Ovary (tissue), 3 donors: ENCODE measurements around the gene ADAMTS7.

Source experiments
- EP300 ChIP-seq: sonication (generic); formaldehyde crosslinking; IDR thresholded peaks from one replicate; pipeline ENCODE4 v1.6.1; 2017; ENCODE audit warnings: antibody characterized with exemption
- TF ChIP-seq, protein P1 (sequence below), 3 donors: fragments of 450-650 bp in 2 of 3; fragments of 200-600 bp in 1 of 3; IDR thresholded peaks; one replicate each; pipeline versions ENCODE4 v1.5.1 to v1.8.0; 2016 to 2022; ENCODE audit warnings: antibody characterized with exemption in 3 of 3, mild to moderate bottlenecking in 1 of 3
- donor health status: DM: no; HTN: no; CAD: no.

DNA sequence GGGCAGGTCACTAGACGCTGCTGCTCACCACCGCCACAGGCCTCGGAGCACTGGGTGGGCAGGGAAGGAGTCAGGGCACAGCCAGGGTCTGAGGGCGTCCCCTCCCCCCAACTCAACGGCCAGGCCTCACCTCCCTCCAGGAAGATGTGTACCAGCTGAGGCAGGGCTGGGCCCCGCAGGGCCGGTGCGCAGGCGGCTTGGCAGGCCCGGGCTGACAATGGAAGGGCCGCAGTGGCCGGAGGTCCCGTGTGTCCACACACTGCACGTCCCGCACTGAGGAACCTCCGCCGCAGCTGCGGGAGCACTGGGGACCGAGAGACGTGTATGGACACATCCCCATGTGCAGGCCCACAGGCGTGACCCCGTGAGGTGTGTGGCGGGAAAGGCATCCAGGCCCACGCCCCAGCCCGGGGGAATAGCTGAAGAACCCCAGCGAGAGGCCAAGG, 47.4 kb downstream of the ADAMTS7 start:
- TF ChIP-seq, protein P1, sequence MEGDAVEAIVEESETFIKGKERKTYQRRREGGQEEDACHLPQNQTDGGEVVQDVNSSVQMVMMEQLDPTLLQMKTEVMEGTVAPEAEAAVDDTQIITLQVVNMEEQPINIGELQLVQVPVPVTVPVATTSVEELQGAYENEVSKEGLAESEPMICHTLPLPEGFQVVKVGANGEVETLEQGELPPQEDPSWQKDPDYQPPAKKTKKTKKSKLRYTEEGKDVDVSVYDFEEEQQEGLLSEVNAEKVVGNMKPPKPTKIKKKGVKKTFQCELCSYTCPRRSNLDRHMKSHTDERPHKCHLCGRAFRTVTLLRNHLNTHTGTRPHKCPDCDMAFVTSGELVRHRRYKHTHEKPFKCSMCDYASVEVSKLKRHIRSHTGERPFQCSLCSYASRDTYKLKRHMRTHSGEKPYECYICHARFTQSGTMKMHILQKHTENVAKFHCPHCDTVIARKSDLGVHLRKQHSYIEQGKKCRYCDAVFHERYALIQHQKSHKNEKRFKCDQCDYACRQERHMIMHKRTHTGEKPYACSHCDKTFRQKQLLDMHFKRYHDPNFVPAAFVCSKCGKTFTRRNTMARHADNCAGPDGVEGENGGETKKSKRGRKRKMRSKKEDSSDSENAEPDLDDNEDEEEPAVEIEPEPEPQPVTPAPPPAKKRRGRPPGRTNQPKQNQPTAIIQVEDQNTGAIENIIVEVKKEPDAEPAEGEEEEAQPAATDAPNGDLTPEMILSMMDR (IDR thresholded peaks at IDR 0.05): no peak
- no peak for TF ChIP-seq EP300
